ENCODE results near the gene TCAP.

Gene TCAP

GRCh38 chr17:39648616-39649366 lies 16.4 kb upstream of the TCAP start:
- Mint-ChIP-seq H3K36me3 (ENCODE audit: low read depth) (peaks cover 65% of the 10 kb centered on the region), H3K4me1 (ENCODE audit: low read depth) (peaks cover 97% of the 10 kb centered on the region), H3K27me3 (no peaks in the 10 kb centered on the region), H3K4me3 (no peak overlapping the region), H3K27ac (peak overlapping the region; percentile 1), H3K9me3 (no peaks in the 10 kb centered on the region)
- intact Hi-C loops (cut with micrococcal nuclease), result no loop called here

- H3K27me3 Mint-ChIP-seq, result no peaks in the 10 kb centered on the region
- intact Hi-C loops (cut with micrococcal nuclease), result no loop called here
- H3K4me1 Mint-ChIP-seq (ENCODE audit: low read depth), result peaks cover 87% of the 10 kb centered on the region
- H3K27ac Mint-ChIP-seq, result no peak overlapping the region
- peaks cover 72% of the 10 kb centered on the region for H3K36me3 Mint-ChIP-seq (ENCODE audit: low read depth)
- H3K9me3 Mint-ChIP-seq, result no peaks in the 10 kb centered on the region
- H3K4me3 Mint-ChIP-seq, result no peak overlapping the region
These were observed 15.0 kb upstream of the TCAP start for GRCh38 chr17:39650121-39650579.

GRCh38 chr17:39651923-39652586 lies 13.1 kb upstream of the TCAP start:
- Mint-ChIP-seq H3K27ac (peak overlapping the region; percentile 63), H3K27me3 (no peaks in the 10 kb centered on the region), H3K4me1 (ENCODE audit: low read depth) (peaks cover 80% of the 10 kb centered on the region), H3K9me3 (no peaks in the 10 kb centered on the region), H3K4me3 (no peak overlapping the region), H3K36me3 (ENCODE audit: low read depth) (peaks cover 76% of the 10 kb centered on the region)
- intact Hi-C loops (cut with micrococcal nuclease), result no loop called here

- H3K9me3 Mint-ChIP-seq, result no peaks in the 10 kb centered on the region
- H3K27ac Mint-ChIP-seq, result peak overlapping the region; percentile 63
- H3K4me3 Mint-ChIP-seq, result no peak overlapping the region
- peaks cover 80% of the 10 kb centered on the region for H3K36me3 Mint-ChIP-seq (ENCODE audit: low read depth)
- no peaks in the 10 kb centered on the region for H3K27me3 Mint-ChIP-seq
- intact Hi-C loops (cut with micrococcal nuclease), result no loop called here
- peaks cover 76% of the 10 kb centered on the region for H3K4me1 Mint-ChIP-seq (ENCODE audit: low read depth)
These were observed 12.4 kb upstream of the TCAP start for GRCh38 chr17:39652587-39653315.

GRCh38 chr17:39653316-39653661 lies 11.9 kb upstream of the TCAP start:
- Mint-ChIP-seq H3K9me3 (no peaks in the 10 kb centered on the region), H3K27ac (peak overlapping the region; percentile 63), H3K4me1 (ENCODE audit: low read depth) (peaks cover 76% of the 10 kb centered on the region), H3K4me3 (no peak overlapping the region), H3K27me3 (no peaks in the 10 kb centered on the region), H3K36me3 (ENCODE audit: low read depth) (peaks cover 85% of the 10 kb centered on the region)
- intact Hi-C loops (cut with micrococcal nuclease), result no loop called here

- Mint-ChIP-seq H3K36me3 (ENCODE audit: low read depth) (peaks cover 90% of the 10 kb centered on the region), H3K4me1 (ENCODE audit: low read depth) (peaks cover 76% of the 10 kb centered on the region), H3K27ac (no peak overlapping the region)
These were observed 11.4 kb upstream of the TCAP start for GRCh38 chr17:39653662-39654331.

GRCh38 chr17:39655105-39655504 lies 10.0 kb upstream of the TCAP start:
- Mint-ChIP-seq H3K27me3 (no peaks in the 10 kb centered on the region), H3K4me1 (ENCODE audit: low read depth) (peaks cover 79% of the 10 kb centered on the region), H3K36me3 (ENCODE audit: low read depth) (peaks cover 93% of the 10 kb centered on the region), H3K4me3 (no peak overlapping the region), H3K9me3 (no peaks in the 10 kb centered on the region), H3K27ac (no peak overlapping the region)
- intact Hi-C loops (cut with micrococcal nuclease), result no loop called here

More at GRCh38 chr17:39653662-39654331, 11.4 kb upstream of the TCAP start:
- H3K4me3 Mint-ChIP-seq, result no peak overlapping the region
- no peaks in the 10 kb centered on the region for H3K27me3 Mint-ChIP-seq
- H3K9me3 Mint-ChIP-seq, result no peaks in the 10 kb centered on the region
- intact Hi-C loops (cut with micrococcal nuclease), result no loop called here

GRCh38 chr17:39658346-39658745 lies 6.8 kb upstream of the TCAP start:
- Mint-ChIP-seq H3K36me3 (ENCODE audit: low read depth) (peaks cover 100% of the 10 kb centered on the region), H3K27ac (peak overlapping the region; percentile 66), H3K9me3 (no peaks in the 10 kb centered on the region), H3K4me1 (ENCODE audit: low read depth) (peaks cover 73% of the 10 kb centered on the region), H3K27me3 (no peaks in the 10 kb centered on the region), H3K4me3 (no peak overlapping the region)
- intact Hi-C loops (cut with micrococcal nuclease), result loop anchor here (2.0 kb wide), 1 partner anchor 16 kb away; no protein-coding TSS in a partner anchor

GRCh38 chr17:39658760-39659159 lies 6.4 kb upstream of the TCAP start:
- Mint-ChIP-seq H3K4me1 (ENCODE audit: low read depth) (peaks cover 70% of the 10 kb centered on the region), H3K4me3 (no peak overlapping the region), H3K27ac (peak overlapping the region; percentile 66), H3K9me3 (no peaks in the 10 kb centered on the region), H3K27me3 (no peaks in the 10 kb centered on the region), H3K36me3 (ENCODE audit: low read depth) (peaks cover 100% of the 10 kb centered on the region)
- intact Hi-C loops (cut with micrococcal nuclease), result loop anchor here (2.0 kb wide), 1 partner anchor 16 kb away; no protein-coding TSS in a partner anchor

- peaks cover 71% of the 10 kb centered on the region for H3K4me1 Mint-ChIP-seq (ENCODE audit: low read depth)
- H3K27me3 Mint-ChIP-seq, result peaks cover 7% of the 10 kb centered on the region
- no peaks in the 10 kb centered on the region for H3K9me3 Mint-ChIP-seq
- peak overlapping the region; percentile 66 for H3K27ac Mint-ChIP-seq
- intact Hi-C loops (cut with micrococcal nuclease), result loop anchor here (2.0 kb wide), 1 partner anchor 17 kb away; no protein-coding TSS in a partner anchor
- H3K4me3 Mint-ChIP-seq, result no peak overlapping the region
- H3K36me3 Mint-ChIP-seq (ENCODE audit: low read depth), result peaks cover 99% of the 10 kb centered on the region
These were observed 5.7 kb upstream of the TCAP start for GRCh38 chr17:39659279-39660010.

- H3K4me1 Mint-ChIP-seq (ENCODE audit: low read depth), result peaks cover 73% of the 10 kb centered on the region
- H3K27ac Mint-ChIP-seq, result peak overlapping the region; percentile 66
- intact Hi-C loops (cut with micrococcal nuclease), result no loop called here
- no peaks in the 10 kb centered on the region for H3K9me3 Mint-ChIP-seq
- H3K27me3 Mint-ChIP-seq, result peaks cover 12% of the 10 kb centered on the region
- H3K36me3 Mint-ChIP-seq (ENCODE audit: low read depth), result peaks cover 94% of the 10 kb centered on the region
- no peak overlapping the region for H3K4me3 Mint-ChIP-seq
These were observed 5.2 kb upstream of the TCAP start for GRCh38 chr17:39660011-39660360.

GRCh38 chr17:39660397-39661385 lies 4.5 kb upstream of the TCAP start:
- Mint-ChIP-seq H3K4me3 (no peak overlapping the region), H3K9me3 (no peaks in the 10 kb centered on the region), H3K36me3 (ENCODE audit: low read depth) (peaks cover 87% of the 10 kb centered on the region), H3K27ac (peak overlapping the region; percentile 66), H3K4me1 (ENCODE audit: low read depth) (peaks cover 71% of the 10 kb centered on the region), H3K27me3 (peaks cover 19% of the 10 kb centered on the region)
- intact Hi-C loops (cut with micrococcal nuclease), result no loop called here

Measured in dendritic cell treated with granulocyte-macrophage colony-stimulating factor and Interleukin-4, amounts not matched to agents 40 ng/mL and 50 ng/mL, for 4 days (primary cell).